Measurements from ENCODE around the gene ZXDA.

- TF ChIP-seq POLR2A (IDR thresholded peaks at IDR 0.05; ENCODE audit: low read length) (no peak), GATA1 (IDR thresholded peaks at IDR 0.05; ENCODE audit: low read depth, low read length) (no peak)
Measured at GRCh38 chrX:57932266-57932665, 22.0 kb upstream of the ZXDA start.
